CD8-positive, alpha-beta memory T cell (primary cell): ENCODE results near the gene EPB42. TPM values are rescaled to one million over a fixed set of nuclear protein-coding genes. Genes with fewer than 3 reads are reported as not detected.

Source experiments
- CTCF ChIA-PET: fragments of 350-600 bp; sonication (Branson Sonifier 250); formaldehyde crosslinking; loops from one replicate; lab custom pipeline; 2021; ENCODE audit warnings: antibody characterized with exemption; lab: Charles Lee
- POLR2A ChIA-PET: fragments of 350-600 bp; sonication (Branson Sonifier 250); formaldehyde crosslinking; loops from one replicate; lab custom pipeline; 2021; ENCODE audit warnings: antibody characterized with exemption; lab: Charles Lee
- DNase-seq, 5 donors: peaks; one replicate each; pipeline versions ENCODE4 v3.0.0 to v3.0.0-alpha.2; 2020 to 2022; ENCODE audit warnings: mixed read lengths in 1 of 5
- H3K27ac ChIP-seq: one replicate; pipeline ENCODE4 v1.7.0; 2013; ENCODE audit warnings: low read depth, mild to moderate bottlenecking, low read length, moderate library complexity
- H3K27me3 ChIP-seq: 2 replicates; pipeline ENCODE4 v1.7.0; 2013; ENCODE audit warnings: low read length, mild to moderate bottlenecking; ENCODE audit not compliant: insufficient read depth, poor library complexity, severe bottlenecking
- H3K36me3 ChIP-seq: 2 replicates; pipeline ENCODE4 v1.7.0; 2013; ENCODE audit warnings: mild to moderate bottlenecking, low read length, moderate library complexity; ENCODE audit not compliant: insufficient read depth
- H3K4me1 ChIP-seq: 2 replicates; pipeline ENCODE4 v1.7.0; 2013; ENCODE audit warnings: mild to moderate bottlenecking, low read length, moderate library complexity; ENCODE audit not compliant: insufficient read depth
- H3K4me3 ChIP-seq: 2 replicates; pipeline ENCODE4 v1.7.0; 2013; ENCODE audit warnings: mild to moderate bottlenecking, low read length
- H3K9me3 ChIP-seq: 2 replicates; pipeline ENCODE4 v1.7.0; 2013; ENCODE audit warnings: mild to moderate bottlenecking, low read length
- H3K27ac Mint-ChIP-seq, 8 donors: one replicate each; pipeline ENCODE4 v1.8.0; 2020 to 2021; ENCODE audit warnings: mixed read lengths in 8 of 8, mild to moderate bottlenecking in 6 of 8, inconsistent platforms in 3 of 8, moderate library complexity in 3 of 8
- H3K27me3 Mint-ChIP-seq, 2 donors: one replicate each; pipeline ENCODE4 v1.8.0; 2020 to 2021; ENCODE audit warnings: mixed read lengths in 2 of 2, mild to moderate bottlenecking in 1 of 2, moderate library complexity in 1 of 2
- H3K36me3 Mint-ChIP-seq, 3 donors: one replicate each; pipeline ENCODE4 v1.8.0; 2020 to 2021; ENCODE audit warnings: mixed read lengths in 3 of 3, inconsistent platforms in 1 of 3, mild to moderate bottlenecking in 1 of 3
- H3K4me1 Mint-ChIP-seq, 3 donors: one replicate each; pipeline ENCODE4 v1.8.0; 2020 to 2021; ENCODE audit warnings: mixed read lengths in 3 of 3, inconsistent platforms in 1 of 3, mild to moderate bottlenecking in 1 of 3
- H3K4me3 Mint-ChIP-seq, 7 donors: one replicate each; pipeline ENCODE4 v1.8.0; 2020 to 2021; ENCODE audit warnings: mixed read lengths in 7 of 7, mild to moderate bottlenecking in 6 of 7, moderate library complexity in 4 of 7, inconsistent platforms in 2 of 7
- H3K9me3 Mint-ChIP-seq, 5 donors: one replicate each; pipeline ENCODE4 v1.8.0; 2020 to 2022; ENCODE audit warnings: mixed read lengths in 5 of 5, mild to moderate bottlenecking in 3 of 5, moderate library complexity in 2 of 5, inconsistent platforms in 1 of 5
- polyA plus RNA-seq: library from polyadenylated mRNA; unstranded; fragments of 300-500 nt; fragmentation: Illumina TruSeq; gene quantifications from one replicate; pipeline ENCODE4 v1.2.3, GENCODE V29; 2021
- total RNA-seq, 2 experiments: library from RNA; stranded (reverse); gene quantifications; one replicate each; pipeline ENCODE4 v1.2.3, GENCODE V29; 2021

Gene EPB42
- total and polyA plus RNA-seq, 3 experiments from 2014 or later = not detected

DNA sequence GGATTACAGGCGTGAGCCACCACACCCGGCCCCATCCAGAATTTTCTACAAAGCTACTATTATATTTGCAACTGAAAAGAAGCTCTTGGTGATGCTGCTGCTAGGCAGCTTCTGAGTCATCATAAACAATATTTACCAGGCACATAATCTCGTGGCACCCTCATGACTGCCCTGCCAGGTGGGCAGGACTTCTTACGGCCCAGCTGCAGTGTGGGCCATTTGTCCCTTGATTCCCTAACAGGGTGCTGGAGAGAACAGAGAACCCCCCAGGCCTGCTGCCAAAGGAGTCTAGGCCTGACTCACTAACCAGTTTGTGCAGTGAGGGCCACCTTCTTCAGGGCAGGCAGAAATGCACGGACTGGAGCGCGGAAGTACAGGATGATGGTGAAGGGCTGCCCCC, 4.9 kb downstream of the EPB42 start:
- DNase-seq = no peak
- H3K36me3 ChIP-seq = no peaks in the 10 kb centered on the region
- Mint-ChIP-seq H3K36me3 (no peaks in the 10 kb centered on the region), H3K27ac (no peak overlapping the region), H3K4me3 (no peak overlapping the region), H3K4me1 (no peaks in the 10 kb centered on the region), H3K27me3 (peaks cover 14 to 18% of the 10 kb centered on the region in 2 donors), H3K9me3 (peaks cover 0 to 3% (median 0%) of the 10 kb centered on the region in 5 donors)
- H3K27me3 ChIP-seq = no peaks in the 10 kb centered on the region
- no peaks in the 10 kb centered on the region for H3K4me1 ChIP-seq
- H3K9me3 ChIP-seq = no peaks in the 10 kb centered on the region
- CTCF ChIA-PET = interaction anchor here (1.8 kb wide), 1 partner anchor 10 kb away, joined by 9 read pairs; no protein-coding TSS in a partner anchor
- no peak overlapping the region for H3K27ac ChIP-seq
- POLR2A ChIA-PET = no interaction called here
- no peak overlapping the region for H3K4me3 ChIP-seq

DNA sequence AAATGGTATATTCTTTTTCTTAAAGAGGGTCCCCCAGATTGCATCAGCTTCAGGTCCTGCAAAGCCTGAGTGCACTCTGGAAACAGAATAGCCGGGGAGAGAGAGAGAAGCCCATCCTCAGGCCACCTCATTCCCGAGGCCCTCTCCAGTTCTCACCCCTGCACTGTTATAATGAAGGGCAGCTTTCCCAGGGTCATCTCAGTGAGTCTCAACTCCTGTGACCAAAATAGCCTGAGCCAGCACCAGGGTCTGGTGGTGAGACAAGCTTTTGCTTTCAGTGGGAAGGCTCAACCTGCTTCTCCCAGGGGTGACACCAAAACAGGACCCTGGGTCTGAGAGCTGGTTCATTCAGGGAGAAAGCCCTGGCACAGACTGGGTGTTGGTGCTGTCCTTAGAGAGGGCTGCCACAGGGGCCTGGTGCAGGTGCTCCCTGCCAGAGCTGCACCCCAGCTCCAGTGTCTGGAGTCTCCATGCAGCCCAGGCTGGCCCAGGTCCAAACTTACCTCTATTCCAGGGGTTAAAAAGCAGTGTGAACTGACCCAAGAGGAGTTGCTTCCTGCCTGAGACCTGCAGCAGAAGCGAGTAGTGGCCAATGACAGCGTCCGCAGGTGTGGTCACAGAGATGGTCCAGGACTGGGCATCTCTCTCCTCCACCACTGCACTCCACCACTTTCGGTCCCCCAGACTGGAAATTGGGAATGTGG, 6.1 kb downstream of the EPB42 start:
- H3K4me3 Mint-ChIP-seq = no peak overlapping the region
- ChIA-PET CTCF (interaction anchor here (0.9 to 3.4 kb wide), 2 partner anchors 10 to 72 kb away, joined by 3 to 11 read pairs; no protein-coding TSS in a partner anchor), POLR2A (no interaction called here)
- no peaks in the 10 kb centered on the region for H3K36me3 Mint-ChIP-seq
- no peak for DNase-seq
- Histone ChIP-seq H3K36me3 (no peaks in the 10 kb centered on the region), H3K4me3 (no peak overlapping the region), H3K27me3 (no peaks in the 10 kb centered on the region), H3K9me3 (no peaks in the 10 kb centered on the region), H3K4me1 (no peaks in the 10 kb centered on the region), H3K27ac (no peak overlapping the region)
- peaks cover 10 to 17% of the 10 kb centered on the region in 2 donors for H3K27me3 Mint-ChIP-seq
- peaks cover 0 to 3% (median 0%) of the 10 kb centered on the region in 5 donors for H3K9me3 Mint-ChIP-seq
- no peaks in the 10 kb centered on the region for H3K4me1 Mint-ChIP-seq
- H3K27ac Mint-ChIP-seq = no peak overlapping the region

GRCh38 chr15:43214169-43214568, 6.6 kb downstream of the EPB42 start:
- H3K27me3 ChIP-seq = no peaks in the 10 kb centered on the region
- DNase-seq = no peak
- H3K9me3 ChIP-seq = no peaks in the 10 kb centered on the region
- Mint-ChIP-seq H3K4me1 (no peaks in the 10 kb centered on the region), H3K27ac (no peak overlapping the region), H3K9me3 (peaks cover 0 to 3% (median 0%) of the 10 kb centered on the region in 5 donors), H3K4me3 (no peak overlapping the region), H3K27me3 (peaks cover 10 to 16% of the 10 kb centered on the region in 2 donors), H3K36me3 (no peaks in the 10 kb centered on the region)
- no peaks in the 10 kb centered on the region for H3K4me1 ChIP-seq
- no peak overlapping the region for H3K4me3 ChIP-seq
- CTCF ChIA-PET = interaction anchor here (0.9 to 3.4 kb wide), 2 partner anchors 11 to 73 kb away, joined by 3 to 11 read pairs; no protein-coding TSS in a partner anchor
- POLR2A ChIA-PET = no interaction called here
- no peaks in the 10 kb centered on the region for H3K36me3 ChIP-seq
- no peak overlapping the region for H3K27ac ChIP-seq

- no peak overlapping the region for H3K27ac Mint-ChIP-seq
- H3K27me3 ChIP-seq = no peaks in the 10 kb centered on the region
- no peaks in the 10 kb centered on the region for H3K36me3 Mint-ChIP-seq
- POLR2A ChIA-PET = no interaction called here
- H3K27ac ChIP-seq = no peak overlapping the region
- H3K4me1 Mint-ChIP-seq = no peaks in the 10 kb centered on the region
- H3K27me3 Mint-ChIP-seq = peaks cover 7 to 22% of the 10 kb centered on the region in 2 donors
- no peaks in the 10 kb centered on the region for H3K9me3 ChIP-seq
- no peak overlapping the region for H3K4me3 ChIP-seq
- H3K4me3 Mint-ChIP-seq = no peak overlapping the region
- no peak for DNase-seq
- H3K9me3 Mint-ChIP-seq = peaks cover 0 to 3% (median 0%) of the 10 kb centered on the region in 5 donors
- CTCF ChIA-PET = interaction anchor here (3.4 kb wide), 1 partner anchor 12 kb away, joined by 11 read pairs; no protein-coding TSS in a partner anchor
- no peaks in the 10 kb centered on the region for H3K36me3 ChIP-seq
- no peaks in the 10 kb centered on the region for H3K4me1 ChIP-seq
Observed at GRCh38 chr15:43213466-43213865, 7.4 kb downstream of the EPB42 start.

GRCh38 chr15:43212951-43213350, 7.9 kb downstream of the EPB42 start:
- Histone ChIP-seq H3K36me3 (no peaks in the 10 kb centered on the region), H3K4me3 (no peak overlapping the region), H3K9me3 (no peaks in the 10 kb centered on the region), H3K27ac (no peak overlapping the region), H3K4me1 (no peaks in the 10 kb centered on the region), H3K27me3 (no peaks in the 10 kb centered on the region)
- Mint-ChIP-seq H3K4me1 (no peaks in the 10 kb centered on the region), H3K4me3 (no peak overlapping the region), H3K9me3 (peaks cover 0 to 3% (median 0%) of the 10 kb centered on the region in 5 donors), H3K27ac (no peak overlapping the region), H3K27me3 (peaks cover 6 to 23% of the 10 kb centered on the region in 2 donors), H3K36me3 (no peaks in the 10 kb centered on the region)
- no peak for DNase-seq
- ChIA-PET CTCF (interaction anchor here (3.4 kb wide), 1 partner anchor 12 kb away, joined by 11 read pairs; no protein-coding TSS in a partner anchor), POLR2A (no interaction called here)

DNA sequence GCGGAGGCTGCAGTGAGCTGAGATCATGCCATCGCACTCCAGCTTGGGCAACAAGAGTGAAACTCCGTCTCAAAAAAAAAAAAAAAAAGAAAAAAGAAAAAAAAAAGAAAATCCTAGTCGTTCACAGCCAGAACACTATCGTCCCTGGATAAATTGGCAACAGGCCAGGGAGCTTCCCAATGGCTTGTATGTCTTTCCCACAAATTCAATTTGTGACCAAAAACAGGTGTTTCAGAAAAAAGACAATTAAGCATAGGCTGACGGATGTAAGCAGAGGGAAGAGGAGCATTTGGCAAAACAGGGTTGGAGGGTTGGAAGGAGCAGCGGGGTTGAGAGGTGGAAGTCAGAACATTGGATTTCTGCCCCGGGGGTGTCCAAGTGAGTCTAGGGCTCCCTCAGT, 8.5 kb downstream of the EPB42 start:
- POLR2A ChIA-PET = no interaction called here
- Mint-ChIP-seq H3K9me3 (peaks cover 0 to 3% (median 0%) of the 10 kb centered on the region in 5 donors), H3K27ac (no peak overlapping the region), H3K27me3 (peaks cover 6 to 23% of the 10 kb centered on the region in 2 donors), H3K4me3 (no peak overlapping the region), H3K36me3 (no peaks in the 10 kb centered on the region), H3K4me1 (no peaks in the 10 kb centered on the region)
- CTCF ChIA-PET = interaction anchor here (3.4 kb wide), 1 partner anchor 13 kb away, joined by 11 read pairs; no protein-coding TSS in a partner anchor
- Histone ChIP-seq H3K4me1 (no peaks in the 10 kb centered on the region), H3K4me3 (no peak overlapping the region), H3K36me3 (no peaks in the 10 kb centered on the region), H3K27me3 (no peaks in the 10 kb centered on the region), H3K27ac (no peak overlapping the region), H3K9me3 (no peaks in the 10 kb centered on the region)
- DNase-seq = no peak

GRCh38 chr15:43211224-43211735, 9.5 kb downstream of the EPB42 start:
- Mint-ChIP-seq H3K4me1 (no peaks in the 10 kb centered on the region), H3K27ac (no peak overlapping the region), H3K27me3 (peaks cover 6 to 20% of the 10 kb centered on the region in 2 donors), H3K4me3 (no peak overlapping the region), H3K9me3 (no peaks in the 10 kb centered on the region), H3K36me3 (no peaks in the 10 kb centered on the region)
- ChIA-PET POLR2A (no interaction called here), CTCF (no interaction called here)
- DNase-seq = no peak
- no peaks in the 10 kb centered on the region for H3K36me3 ChIP-seq
- no peaks in the 10 kb centered on the region for H3K27me3 ChIP-seq
- H3K27ac ChIP-seq = no peak overlapping the region
- H3K4me1 ChIP-seq = no peaks in the 10 kb centered on the region
- no peaks in the 10 kb centered on the region for H3K9me3 ChIP-seq
- no peak overlapping the region for H3K4me3 ChIP-seq

GRCh38 chr15:43210807-43211206, 10.0 kb downstream of the EPB42 start:
- peaks cover 6 to 20% of the 10 kb centered on the region in 2 donors for H3K27me3 Mint-ChIP-seq
- Histone ChIP-seq H3K27me3 (no peaks in the 10 kb centered on the region), H3K36me3 (no peaks in the 10 kb centered on the region), H3K27ac (no peak overlapping the region), H3K4me3 (no peak overlapping the region), H3K9me3 (no peaks in the 10 kb centered on the region), H3K4me1 (no peaks in the 10 kb centered on the region)
- no peak overlapping the region for H3K27ac Mint-ChIP-seq
- ChIA-PET POLR2A (no interaction called here), CTCF (no interaction called here)
- no peak for DNase-seq
- no peaks in the 10 kb centered on the region for H3K36me3 Mint-ChIP-seq
- H3K4me3 Mint-ChIP-seq = no peak overlapping the region
- H3K4me1 Mint-ChIP-seq = no peaks in the 10 kb centered on the region
- no peaks in the 10 kb centered on the region for H3K9me3 Mint-ChIP-seq
